NCI-H2081 (cell line): ENCODE measurements around the gene FAM53B.

Experiments used
- DNase-seq, 2 experiments: peaks; one replicate each; lab custom pipeline; 2025; lab: John Stamatoyannopoulos, UW

Gene FAM53B

DNA sequence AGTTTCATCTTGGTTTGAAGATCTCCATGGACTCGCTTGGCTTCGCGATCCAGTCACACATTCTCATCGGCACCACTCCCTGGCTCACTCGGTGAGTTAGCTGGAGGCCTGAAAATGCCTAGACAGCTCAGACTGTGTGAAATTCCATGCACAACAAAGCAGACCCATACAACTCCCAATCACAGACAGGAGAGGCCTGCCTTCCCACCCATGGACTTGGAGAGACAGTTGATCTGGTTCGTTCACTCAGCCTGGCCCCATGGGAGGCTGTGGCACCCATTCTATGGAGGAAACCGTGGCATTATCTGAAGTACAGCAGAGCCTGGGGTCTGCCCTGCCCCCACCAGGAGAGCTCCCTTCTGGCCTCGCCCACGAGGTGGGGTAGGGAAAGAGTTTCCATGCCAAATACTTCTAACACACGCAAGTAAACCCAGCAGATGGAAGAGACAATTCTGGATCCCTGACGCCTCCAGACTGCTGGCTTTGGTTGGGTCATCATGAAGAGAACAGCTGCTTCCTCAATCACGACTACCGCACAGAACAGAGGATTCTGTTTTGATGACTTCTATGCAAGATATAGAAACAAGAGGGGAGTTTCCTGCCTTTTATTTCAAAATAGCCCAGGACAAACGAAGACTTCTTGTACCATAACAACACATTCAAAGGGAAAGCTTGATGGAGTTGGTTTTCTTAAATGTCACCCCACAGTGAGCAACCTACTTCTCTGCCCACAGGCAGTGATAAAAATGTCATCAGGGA, 15.9 kb downstream of the FAM53B start:
- DNase-seq = no peak

- DNase-seq = no peak
Measured at GRCh38 chr10:124727361-124727960, 16.7 kb downstream of the FAM53B start.

DNA sequence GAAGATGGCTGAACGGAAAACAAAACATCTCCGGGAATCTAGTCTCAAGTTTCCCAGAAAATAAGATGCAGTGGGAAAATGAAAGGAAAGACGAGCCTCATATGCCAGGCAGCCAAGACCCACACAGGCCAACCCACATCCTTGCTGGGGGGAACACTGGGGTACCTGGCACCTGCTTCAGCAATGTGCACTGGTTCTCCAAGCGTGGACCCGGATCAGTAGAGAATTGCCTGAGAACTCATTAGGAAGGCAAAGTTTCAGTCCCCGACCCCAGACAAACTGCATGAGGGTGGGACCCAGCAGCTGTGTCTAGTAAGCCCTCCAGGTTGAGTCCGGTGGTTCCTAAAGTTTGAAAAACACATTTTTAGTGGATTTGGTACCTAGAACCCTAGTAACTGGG, 18.4 kb downstream of the FAM53B start:
- no peak for DNase-seq

DNA sequence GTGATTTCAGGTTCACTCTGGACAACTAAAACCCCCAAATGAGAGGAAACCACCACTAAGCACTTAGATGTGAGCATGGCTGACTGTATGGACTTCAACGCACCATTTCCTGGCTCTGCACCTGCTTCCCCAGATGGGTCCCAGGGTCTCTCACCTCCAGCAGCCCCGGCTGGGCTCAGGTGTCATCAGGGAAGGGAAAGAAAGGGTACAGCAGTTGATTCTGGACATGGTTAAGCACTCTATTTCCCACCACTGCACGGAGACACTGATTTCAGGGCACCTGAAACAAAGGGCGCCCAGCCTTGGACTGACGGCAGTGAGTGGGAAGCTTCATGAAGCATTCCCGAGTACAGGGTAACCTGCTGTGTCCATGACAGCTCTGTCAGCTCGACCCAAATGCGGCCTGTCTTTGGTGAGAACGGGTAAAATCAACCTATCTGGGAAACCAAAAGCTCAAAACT, 19.0 kb downstream of the FAM53B start:
- DNase-seq = no peak

DNA sequence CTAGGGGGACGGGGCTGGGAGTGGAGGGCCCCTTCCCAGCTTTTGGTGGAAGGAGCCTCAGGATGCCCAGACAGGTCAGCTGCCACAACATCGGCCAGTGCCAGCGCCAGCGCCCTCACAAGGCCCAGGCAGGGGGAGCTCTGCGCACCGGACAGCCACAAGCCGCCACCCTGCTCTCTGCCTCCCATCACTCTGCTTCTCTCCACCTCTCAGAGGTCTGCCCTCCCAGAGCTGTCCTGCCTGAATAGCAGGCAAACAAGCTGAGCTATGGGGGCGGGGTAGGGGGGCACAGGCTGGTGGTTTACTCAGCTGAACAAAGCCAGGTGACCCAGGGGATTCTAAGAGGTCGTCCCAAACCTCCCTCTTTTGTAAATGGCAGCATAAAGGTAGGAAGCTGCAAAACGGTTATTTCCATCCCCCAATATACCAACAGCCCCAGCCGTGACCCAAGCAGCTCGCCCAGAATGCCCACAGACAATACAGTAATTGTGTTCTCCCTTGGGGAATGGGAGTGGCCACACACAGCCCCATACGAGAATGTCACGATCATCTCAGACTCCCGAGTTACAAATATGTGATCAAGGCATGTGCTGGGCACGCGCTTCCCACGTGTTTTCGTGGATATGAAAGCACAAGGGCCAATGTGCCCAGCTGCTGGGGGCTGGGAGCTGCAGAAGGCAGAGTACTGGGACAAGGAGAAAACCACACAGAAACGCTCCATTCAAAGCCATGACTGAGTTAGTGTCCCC, 19.7 kb downstream of the FAM53B start:
- no peak for DNase-seq

DNA sequence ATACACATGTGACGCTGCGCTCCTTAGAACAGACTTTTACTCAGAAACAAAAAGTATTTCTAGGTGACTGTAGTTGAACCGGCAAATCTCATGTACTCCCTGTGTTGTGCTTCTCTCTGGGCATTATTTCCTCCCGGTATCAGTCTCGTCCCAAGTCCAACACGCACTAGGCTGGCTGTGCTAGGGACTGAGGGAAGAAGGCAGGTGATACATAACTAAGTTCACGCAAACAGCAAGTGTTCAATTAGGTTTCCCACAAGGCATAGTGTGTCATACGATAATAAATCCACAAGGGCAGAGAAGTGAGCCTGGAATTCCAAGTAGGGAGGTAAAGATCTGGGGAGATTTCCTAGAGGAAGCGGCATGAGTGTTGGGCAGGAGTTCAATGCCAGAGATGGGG, 20.4 kb downstream of the FAM53B start:
- no peak for DNase-seq

DNA sequence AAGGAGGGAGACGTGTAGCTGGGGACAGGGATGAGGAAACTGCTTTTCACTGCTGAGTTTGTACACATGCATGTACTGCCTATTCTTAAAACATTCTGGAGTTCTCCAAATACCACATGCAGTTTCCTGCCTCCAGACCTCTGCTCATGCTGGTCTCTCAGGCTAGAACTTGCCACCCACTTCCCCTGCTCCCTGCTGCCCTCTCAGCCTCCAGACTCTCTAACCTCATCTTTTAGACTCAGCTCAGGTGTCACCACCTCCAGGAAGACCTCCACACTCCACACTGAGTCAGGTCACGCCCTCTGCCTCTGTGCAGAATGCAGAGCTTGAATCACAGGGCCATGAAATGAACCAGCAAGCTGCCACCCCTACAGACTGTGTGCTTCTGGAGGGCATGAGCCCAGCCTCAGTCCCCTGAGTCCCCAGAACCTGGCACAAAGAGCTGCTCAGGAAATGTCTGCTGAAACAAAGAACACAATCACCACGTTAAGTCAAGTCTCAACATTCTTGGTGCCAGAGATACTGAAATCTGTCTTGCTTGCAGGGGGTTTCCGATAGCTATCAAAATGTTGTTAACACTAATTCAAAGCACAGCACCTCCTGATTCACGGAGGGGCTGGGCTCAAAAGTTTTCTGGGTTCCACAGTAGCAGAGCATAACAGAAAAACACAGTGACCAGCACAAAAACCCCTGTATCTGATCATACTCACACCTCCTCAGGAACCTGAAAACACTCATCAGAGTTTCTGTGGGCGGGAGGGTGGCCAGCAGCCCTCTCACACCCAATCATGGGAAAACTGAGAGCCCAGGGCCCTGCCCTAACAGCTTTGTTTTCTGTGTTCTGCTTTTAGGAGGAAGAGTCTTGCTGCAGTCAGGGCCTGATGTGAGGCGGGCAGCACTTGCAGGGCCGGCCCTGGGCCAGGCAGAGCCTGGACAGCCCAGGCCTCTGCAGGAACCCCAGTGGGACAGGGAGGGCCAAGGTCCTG, 21.1 kb downstream of the FAM53B start:
- no peak for DNase-seq

DNA sequence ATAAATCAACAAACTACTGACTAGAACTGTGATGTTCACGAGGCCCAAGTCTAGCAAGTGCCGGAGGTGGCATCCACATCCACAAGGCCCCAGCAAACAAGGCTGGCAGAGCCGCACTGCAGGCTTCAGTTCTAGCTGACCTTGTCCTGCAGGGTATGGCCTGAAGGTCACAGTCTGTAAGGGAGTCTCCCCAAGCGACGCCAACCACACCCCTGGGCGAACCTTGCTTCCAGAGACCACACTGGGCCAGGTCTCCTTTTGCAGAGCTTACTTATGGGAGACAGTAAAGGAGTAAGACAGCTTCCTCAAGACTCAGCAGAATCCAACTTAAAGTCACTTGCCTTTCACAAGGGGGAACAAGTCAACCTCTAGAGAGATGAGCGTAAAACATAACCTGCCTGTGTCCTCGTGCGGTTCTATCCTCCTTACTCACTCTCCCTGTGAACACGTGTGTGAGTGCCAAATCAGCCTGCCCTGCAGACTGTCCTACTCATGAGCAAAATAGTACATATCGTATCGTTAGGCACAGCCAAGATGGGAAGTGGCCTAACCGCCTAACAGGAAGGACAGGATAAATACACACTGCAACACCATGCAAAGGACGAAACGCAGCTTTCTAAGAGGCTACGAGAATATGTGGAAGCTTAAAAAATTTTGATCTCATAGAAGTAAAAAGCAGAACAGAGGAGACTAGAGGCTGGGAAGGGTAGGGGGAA, 22.7 kb downstream of the FAM53B start:
- DNase-seq = peak in 1 of 2 experiments; percentile 4

- DNase-seq = peak in 1 of 2 experiments; percentile 66
Measured at GRCh38 chr10:124719213-124719851, 24.8 kb downstream of the FAM53B start.

DNA sequence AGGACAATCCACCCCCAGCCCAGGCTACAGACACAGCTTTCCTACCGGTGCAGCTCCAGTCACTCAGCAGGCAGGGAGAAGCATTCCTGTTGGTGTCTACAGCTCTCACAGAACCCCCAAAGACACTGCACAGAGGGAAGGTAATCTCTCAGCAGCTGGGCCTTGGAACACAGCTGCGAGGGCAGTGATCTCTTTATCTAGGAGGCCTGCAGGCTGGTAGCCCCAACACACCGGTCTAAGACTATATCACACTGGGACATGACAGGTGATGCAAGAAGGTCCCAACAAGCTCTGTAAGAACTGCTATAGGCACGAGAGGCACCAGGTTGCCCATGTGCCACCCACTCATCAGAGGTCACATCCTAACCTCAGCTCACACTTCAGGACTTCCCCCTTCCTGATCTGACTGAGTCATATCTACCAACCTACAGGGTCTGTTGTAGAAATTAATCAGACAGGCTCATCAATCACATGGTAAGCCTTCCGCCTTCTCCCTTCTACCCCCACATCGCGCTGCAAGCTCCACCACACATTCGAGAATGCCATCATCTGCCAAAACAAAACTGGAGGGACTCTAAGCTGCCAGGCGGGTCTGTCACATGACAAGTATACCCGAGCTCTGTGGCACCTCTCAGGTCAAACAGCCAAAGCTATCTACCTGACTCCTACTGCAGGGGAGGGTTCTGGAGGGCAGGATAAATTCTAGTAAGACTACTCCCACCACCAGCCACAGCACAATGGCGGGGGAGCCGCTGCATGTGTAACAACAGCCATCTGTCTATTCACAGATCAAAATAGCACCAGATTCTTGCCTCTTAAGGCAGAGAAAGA, 26.1 kb downstream of the FAM53B start:
- DNase-seq = peak in 1 of 2 experiments; percentile 2

DNA sequence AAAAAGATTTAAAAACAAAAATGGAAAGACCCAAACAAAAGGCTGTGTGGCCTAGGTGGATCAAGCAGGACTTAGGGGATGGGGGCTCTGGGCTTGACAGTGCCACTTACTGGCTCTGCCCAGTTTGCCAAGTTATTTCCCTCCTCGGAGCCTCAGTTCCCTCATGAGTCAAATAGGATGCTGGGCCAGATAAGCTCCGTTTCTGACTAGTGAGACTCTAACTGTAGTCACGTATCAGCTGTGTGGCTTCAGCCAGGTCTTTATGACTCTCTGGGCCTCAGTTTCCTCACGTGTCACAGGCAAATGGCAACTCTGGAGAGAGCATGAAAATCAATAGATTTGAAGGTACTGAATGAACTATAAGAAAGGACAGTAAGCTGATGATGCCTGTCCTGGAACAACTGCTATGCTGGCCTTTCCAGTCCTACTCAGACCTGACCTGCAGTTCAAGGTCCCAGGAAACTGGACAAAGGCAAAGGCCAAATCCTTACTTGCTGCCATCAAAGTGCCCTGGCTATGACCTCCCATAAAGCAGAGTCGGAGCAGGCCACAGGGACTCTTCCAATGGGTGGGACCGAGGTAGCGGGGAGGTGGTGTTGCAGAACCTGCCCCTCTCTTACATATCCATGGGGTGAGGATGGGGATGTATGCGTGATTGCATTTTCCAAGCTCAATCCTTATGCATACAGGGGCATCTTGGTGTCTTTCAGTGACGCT, 27.0 kb downstream of the FAM53B start:
- no peak for DNase-seq

DNA sequence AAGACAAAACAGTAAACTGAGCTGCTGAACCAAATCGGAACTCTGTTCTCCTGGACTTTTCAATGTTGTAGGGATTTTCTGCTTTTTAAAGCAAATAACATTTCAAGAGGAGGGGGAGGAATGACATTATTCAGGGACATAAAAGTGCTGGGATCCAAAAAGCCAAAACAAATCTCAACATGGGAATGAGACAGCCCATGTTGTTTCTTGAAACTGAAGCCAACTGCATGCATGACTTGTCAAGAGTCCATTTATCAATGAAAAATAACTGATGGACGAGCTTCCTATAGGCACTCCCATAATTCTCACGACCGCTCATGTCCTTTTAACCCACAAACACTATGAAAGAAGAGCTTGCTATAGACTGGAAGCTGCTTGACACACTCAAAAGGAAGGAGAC, 27.8 kb downstream of the FAM53B start:
- no peak for DNase-seq

GRCh38 chr10:124715439-124715838, 28.7 kb downstream of the FAM53B start:
- no peak for DNase-seq

- no peak for DNase-seq
Measured at GRCh38 chr10:124713679-124714255, 30.4 kb downstream of the FAM53B start.

GRCh38 chr10:124712704-124713407, 31.3 kb downstream of the FAM53B start:
- DNase-seq = no peak

GRCh38 chr10:124711145-124711544, 33.0 kb downstream of the FAM53B start:
- DNase-seq = no peak

DNA sequence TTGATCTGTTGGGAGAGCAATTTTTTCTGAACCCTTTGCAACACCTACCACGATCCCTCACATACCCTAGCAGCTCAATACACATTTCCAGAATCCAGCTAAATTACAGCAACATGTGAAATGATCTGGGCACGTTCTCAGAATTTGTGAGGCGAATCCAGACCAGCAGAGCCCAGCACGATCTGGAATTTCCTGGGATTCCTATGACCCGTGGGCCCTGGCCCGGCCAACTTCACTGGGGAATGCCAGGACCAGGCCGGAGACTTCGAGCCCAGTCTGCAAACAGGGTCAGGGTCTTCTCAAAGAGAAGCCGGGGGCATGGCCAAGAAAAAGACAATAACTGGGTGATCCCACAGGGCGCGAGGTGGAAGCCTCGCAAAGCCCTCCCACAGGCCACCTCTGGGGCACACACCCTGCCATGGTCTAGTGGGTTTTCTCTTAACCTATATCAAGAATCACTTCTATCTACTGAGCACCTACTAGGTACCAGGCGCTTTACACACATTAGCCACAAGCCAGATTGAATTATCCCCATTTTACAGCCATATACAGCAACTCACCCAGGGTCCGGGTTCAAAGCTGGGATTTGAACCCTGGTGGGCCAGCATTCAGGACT, 33.8 kb downstream of the FAM53B start:
- DNase-seq = no peak

DNA sequence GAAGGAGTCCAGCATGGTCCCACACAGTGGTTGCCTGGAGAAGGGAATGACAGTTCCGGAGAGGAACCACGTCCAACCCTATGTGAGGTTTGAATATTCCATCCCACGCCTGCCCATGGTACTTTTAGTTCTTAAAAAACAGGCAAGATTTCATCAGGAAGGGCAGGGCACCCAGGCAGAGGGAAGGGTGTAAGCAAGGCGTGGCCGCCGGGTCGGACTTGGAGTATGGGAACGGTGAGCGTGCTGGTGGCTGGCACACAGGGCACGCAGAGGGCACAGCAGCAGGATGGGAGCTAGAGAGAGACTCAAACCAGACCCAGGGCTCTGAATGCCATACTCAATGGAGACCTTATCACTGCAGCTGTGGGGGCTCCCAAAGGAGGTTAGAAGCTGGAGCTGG, 34.3 kb downstream of the FAM53B start:
- DNase-seq = no peak
